Mammary epithelial cell (primary cell): Measurements from ENCODE around the gene LAMA4.

Source experiments
- CTCF ChIP-seq, 2 donors: IDR thresholded peaks in 1 of 2; conservative IDR thresholded peaks in 1 of 2; 2 replicates each; pipeline ENCODE4 v1.5.1; 2011 to 2012; ENCODE audit warnings: inconsistent platforms in 2 of 2, low read length in 2 of 2, mild to moderate bottlenecking in 2 of 2, control low read depth in 1 of 2, low read depth in 1 of 2; ENCODE audit not compliant: insufficient read depth in 1 of 2; ENCODE audit errors: extremely low read depth in 1 of 2
- EZH2 ChIP-seq: IDR thresholded peaks from 2 replicates; pipeline ENCODE4 v1.6.1; 2012; ENCODE audit warnings: low read length, inconsistent platforms, borderline replicate concordance

- TF ChIP-seq EZH2 = no peak
- no peak for TF ChIP-seq CTCF (conservative IDR thresholded peaks at IDR 0.05 in 1 of 2, IDR thresholded peaks at IDR 0.05 in 1 of 2; ENCODE audit: extremely low read depth in 1 of 2, insufficient read depth in 1 of 2, low read depth in 1 of 2, low read length in 2 of 2)
Measured at GRCh38 chr6:112225691-112226090, 28.7 kb downstream of the LAMA4 start.
